SKM-1 treated with dmso at 0.1 percent for 144 hours (cell line): ENCODE results near the gene PLIN4.

ENCODE experiments used
- DNase-seq: peaks from one replicate; lab custom pipeline; 2025; ENCODE audit not compliant: unreplicated experiment; lab: John Stamatoyannopoulos, UW

Gene PLIN4

GRCh38 chr19:4456843-4457653 lies 61.2 kb downstream of the PLIN4 start:
- no peak for DNase-seq

- DNase-seq: peak; percentile 42
These were observed 61.8 kb downstream of the PLIN4 start for GRCh38 chr19:4456476-4456842.

- no peak for DNase-seq
These were observed 62.4 kb downstream of the PLIN4 start for GRCh38 chr19:4455719-4456475.

- no peak for DNase-seq
These were observed 63.3 kb downstream of the PLIN4 start for GRCh38 chr19:4454747-4455718.

- DNase-seq: no peak
These were observed 64.8 kb downstream of the PLIN4 start for GRCh38 chr19:4453232-4454179.

GRCh38 chr19:4452230-4452990 lies 65.9 kb downstream of the PLIN4 start:
- DNase-seq: no peak
